Epithelial cell of prostate (primary cell): Measurements from ENCODE around the gene SGMS1.
"Not testable (repeated sequence)": the region's sequence is repeated elsewhere in the genome, so short reads cannot be mapped to it uniquely, and the experiment has no call there.

ENCODE experiments used
- DNase-seq: peaks from one replicate; pipeline ENCODE4 v3.0.0-alpha.2; 2011; ENCODE audit warnings: low read depth, low spot score
- H3K27ac ChIP-seq: fragments of 450-650 bp; 2 replicates; pipeline ENCODE4 v1.5.1; 2017; ENCODE audit warnings: mild to moderate bottlenecking

Gene SGMS1

GRCh38 chr10:50585921-50586739 is 37.6 kb downstream of the SGMS1 start:
- H3K27ac ChIP-seq: peak overlapping the region; percentile 16
- no peak for DNase-seq

- no peak for DNase-seq
- H3K27ac ChIP-seq: no peak overlapping the region
Observed at GRCh38 chr10:50582766-50583762, 40.7 kb downstream of the SGMS1 start.

GRCh38 chr10:50582046-50582445 is 41.7 kb downstream of the SGMS1 start:
- DNase-seq: no peak
- H3K27ac ChIP-seq: no peak overlapping the region

- no peak for DNase-seq
- no peak overlapping the region for H3K27ac ChIP-seq
Observed at GRCh38 chr10:50580262-50580891, 43.4 kb downstream of the SGMS1 start.

- no peak for DNase-seq
- H3K27ac ChIP-seq: no peak overlapping the region
Observed at GRCh38 chr10:50579491-50580261, 44.1 kb downstream of the SGMS1 start.

- no peak for DNase-seq
Observed at GRCh38 chr10:50578949-50579348, 44.8 kb downstream of the SGMS1 start.

GRCh38 chr10:50577681-50578350 is 45.9 kb downstream of the SGMS1 start:
- no peak overlapping the region for H3K27ac ChIP-seq
- no peak for DNase-seq

More at GRCh38 chr10:50578949-50579348, 44.8 kb downstream of the SGMS1 start:
- no peak overlapping the region for H3K27ac ChIP-seq

GRCh38 chr10:50577010-50577409 is 46.7 kb downstream of the SGMS1 start:
- H3K27ac ChIP-seq: no peak overlapping the region

GRCh38 chr10:50576245-50576815 is 47.4 kb downstream of the SGMS1 start:
- H3K27ac ChIP-seq: no peak overlapping the region
- DNase-seq: no peak

More at GRCh38 chr10:50577010-50577409, 46.7 kb downstream of the SGMS1 start:
- DNase-seq: no peak

GRCh38 chr10:50575477-50576244 is 48.1 kb downstream of the SGMS1 start:
- H3K27ac ChIP-seq: no peak overlapping the region
- DNase-seq: no peak

- H3K27ac ChIP-seq: no peak overlapping the region
- no peak for DNase-seq
Observed at GRCh38 chr10:50574931-50575330, 48.8 kb downstream of the SGMS1 start.

GRCh38 chr10:50574305-50574704 is 49.5 kb downstream of the SGMS1 start:
- DNase-seq: no peak
- H3K27ac ChIP-seq: no peak overlapping the region

GRCh38 chr10:50572017-50572491 is 51.7 kb downstream of the SGMS1 start:
- H3K27ac ChIP-seq: no peak overlapping the region
- DNase-seq: no peak

GRCh38 chr10:50568750-50569149 is 55.0 kb downstream of the SGMS1 start:
- DNase-seq, H3K27ac ChIP-seq: not testable (repeated sequence)

- no peak for DNase-seq
- no peak overlapping the region for H3K27ac ChIP-seq
Observed at GRCh38 chr10:50567384-50567783, 56.4 kb downstream of the SGMS1 start.

- H3K27ac ChIP-seq: no peak overlapping the region
- no peak for DNase-seq
Observed at GRCh38 chr10:50566150-50566549, 57.6 kb downstream of the SGMS1 start.

- no peak overlapping the region for H3K27ac ChIP-seq
- no peak for DNase-seq
Observed at GRCh38 chr10:50565301-50566083, 58.3 kb downstream of the SGMS1 start.
